ENCODE results near the gene SUGCT. TPM values are rescaled to one million over a fixed set of nuclear protein-coding genes. Genes with fewer than 3 reads are reported as not detected.

The SUGCT gene
- total RNA-seq, 2 experiments from 2014 or later = not detected

DNA sequence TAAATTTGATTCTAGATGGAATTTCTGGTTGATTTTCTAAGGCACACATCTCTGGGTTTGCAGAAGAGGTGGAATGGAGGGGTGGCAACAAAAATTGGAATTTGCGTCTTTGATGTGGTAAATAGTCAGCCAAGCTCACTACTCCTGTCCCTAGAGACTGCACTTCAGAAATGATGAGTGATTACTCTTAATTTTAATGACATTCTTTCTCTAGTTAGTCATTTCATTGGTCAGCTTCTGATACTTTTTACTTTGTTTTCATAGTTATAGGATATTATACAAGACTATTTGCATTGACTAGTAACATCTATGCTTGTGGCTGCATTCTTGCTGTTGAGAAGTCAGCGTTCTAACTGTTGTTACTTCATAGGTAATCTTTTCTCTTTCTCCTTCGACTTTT lies 658.3 kb downstream of the SUGCT start:
- DNase-seq (ENCODE audit: low spot score) = no peak
- Histone ChIP-seq H3K27ac (ENCODE audit: low read depth, low read length, poor library complexity, severe bottlenecking) (no peak overlapping the region), H3K4me1 (ENCODE audit: insufficient read depth, low read length, poor library complexity, severe bottlenecking) (no peaks in the 10 kb centered on the region), H3K9me2 (ENCODE audit: insufficient read depth, low read length) (no peaks in the 10 kb centered on the region), H3K4me2 (ENCODE audit: low read length) (no peak overlapping the region), H3K79me2 (ENCODE audit: insufficient read depth, low read depth, low read length) (no peaks in the 10 kb centered on the region), H3K36me3 (ENCODE audit: insufficient read depth, low read length) (no peaks in the 10 kb centered on the region; the same call in 1 of the 2 replicates), H2AFZ (ENCODE audit: low read length) (no peak overlapping the region), H3K4me3 (ENCODE audit: low read depth, low read length, poor library complexity, severe bottlenecking) (no peak overlapping the region), H3K9me3 (ENCODE audit: low read length) (peaks cover 9% of the 10 kb centered on the region; the same call in 1 of the 2 replicates), H4K20me1 (ENCODE audit: insufficient read depth, low read length) (no peaks in the 10 kb centered on the region)
- ChIA-PET POLR2A (no interaction called here), CTCF (ENCODE audit: unreplicated experiment) (no interaction called here)
- BruUV-seq (replicated peaks) = no TSS peak
- no peak for TF ChIP-seq EZH2phosphoT487 (IDR thresholded peaks at IDR 0.05; ENCODE audit: borderline replicate concordance, low read depth, low read length)
- TF ChIP-seq, protein P1, sequence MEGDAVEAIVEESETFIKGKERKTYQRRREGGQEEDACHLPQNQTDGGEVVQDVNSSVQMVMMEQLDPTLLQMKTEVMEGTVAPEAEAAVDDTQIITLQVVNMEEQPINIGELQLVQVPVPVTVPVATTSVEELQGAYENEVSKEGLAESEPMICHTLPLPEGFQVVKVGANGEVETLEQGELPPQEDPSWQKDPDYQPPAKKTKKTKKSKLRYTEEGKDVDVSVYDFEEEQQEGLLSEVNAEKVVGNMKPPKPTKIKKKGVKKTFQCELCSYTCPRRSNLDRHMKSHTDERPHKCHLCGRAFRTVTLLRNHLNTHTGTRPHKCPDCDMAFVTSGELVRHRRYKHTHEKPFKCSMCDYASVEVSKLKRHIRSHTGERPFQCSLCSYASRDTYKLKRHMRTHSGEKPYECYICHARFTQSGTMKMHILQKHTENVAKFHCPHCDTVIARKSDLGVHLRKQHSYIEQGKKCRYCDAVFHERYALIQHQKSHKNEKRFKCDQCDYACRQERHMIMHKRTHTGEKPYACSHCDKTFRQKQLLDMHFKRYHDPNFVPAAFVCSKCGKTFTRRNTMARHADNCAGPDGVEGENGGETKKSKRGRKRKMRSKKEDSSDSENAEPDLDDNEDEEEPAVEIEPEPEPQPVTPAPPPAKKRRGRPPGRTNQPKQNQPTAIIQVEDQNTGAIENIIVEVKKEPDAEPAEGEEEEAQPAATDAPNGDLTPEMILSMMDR (conservative IDR thresholded peaks at IDR 0.05; ENCODE audit: low read length) = no peak
- intact Hi-C loops (cut with micrococcal nuclease; ENCODE audit: unreplicated experiment) = no loop called here

DNA sequence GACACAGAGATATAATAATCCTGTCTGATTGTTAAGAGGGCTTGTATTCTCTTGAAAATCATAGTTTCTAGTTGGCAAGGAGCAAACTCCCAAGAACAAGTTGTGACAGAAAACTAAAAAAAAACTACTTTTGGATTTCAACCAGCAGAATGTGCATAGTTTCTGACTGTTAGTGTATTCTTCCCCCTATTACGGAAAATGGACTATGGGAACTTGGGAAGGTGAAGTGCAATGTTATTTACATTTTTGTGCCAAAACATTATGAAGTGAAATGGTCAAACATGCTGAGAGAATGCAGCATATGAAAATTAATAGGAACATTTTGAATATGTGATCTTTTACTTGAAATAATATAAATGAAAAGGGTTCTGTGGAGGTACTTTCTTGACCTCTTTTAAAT lies 660.8 kb downstream of the SUGCT start:
- POLR2A ChIA-PET = interaction anchor here (1.1 to 1.3 kb wide), 2 partner anchors 13 to 18 kb away, joined by 4 read pairs; no protein-coding TSS in a partner anchor

DNA sequence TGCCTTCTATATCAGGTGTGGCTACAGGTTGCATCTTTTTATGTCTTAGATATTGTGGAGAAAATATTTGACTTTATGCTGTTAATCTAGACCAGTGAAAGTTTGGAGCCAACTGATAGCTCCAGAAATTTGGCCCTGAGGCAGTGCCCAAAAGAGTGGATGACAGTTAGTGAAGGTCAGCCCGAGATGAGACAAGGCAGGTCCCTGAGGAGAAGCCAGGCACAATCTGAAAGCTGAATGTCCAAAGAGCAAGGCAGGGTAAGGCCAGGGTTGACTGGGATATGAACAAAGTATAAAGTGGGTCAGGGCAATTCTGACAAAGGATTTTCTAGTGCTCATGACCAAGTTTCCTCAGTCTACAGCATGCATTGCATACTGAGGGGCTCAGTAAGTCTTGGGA lies 661.9 kb downstream of the SUGCT start:
- Histone ChIP-seq H3K36me3 (ENCODE audit: insufficient read depth, low read length) (no peaks in the 10 kb centered on the region), H3K4me1 (ENCODE audit: insufficient read depth, low read length, poor library complexity, severe bottlenecking) (peaks cover 12% of the 10 kb centered on the region), H4K20me1 (ENCODE audit: insufficient read depth, low read length) (no peaks in the 10 kb centered on the region), H3K4me2 (ENCODE audit: low read length) (no peak overlapping the region), H3K27ac (ENCODE audit: low read depth, low read length, poor library complexity, severe bottlenecking) (no peak overlapping the region), H3K9me3 (ENCODE audit: low read length) (no peaks in the 10 kb centered on the region), H3K4me3 (ENCODE audit: low read depth, low read length, poor library complexity, severe bottlenecking) (no peak overlapping the region), H3K9me2 (ENCODE audit: insufficient read depth, low read length) (no peaks in the 10 kb centered on the region), H2AFZ (ENCODE audit: low read length) (no peak overlapping the region), H3K79me2 (ENCODE audit: insufficient read depth, low read depth, low read length) (no peaks in the 10 kb centered on the region)
- intact Hi-C loops (cut with micrococcal nuclease; ENCODE audit: unreplicated experiment) = no loop called here
- no peak for TF ChIP-seq EZH2phosphoT487 (IDR thresholded peaks at IDR 0.05; ENCODE audit: borderline replicate concordance, low read depth, low read length)
- TF ChIP-seq, protein P1 (conservative IDR thresholded peaks at IDR 0.05; ENCODE audit: low read length) = no peak
- no TSS peak for BruUV-seq (replicated peaks)
- no peak for DNase-seq (ENCODE audit: low spot score)
- POLR2A ChIA-PET = interaction anchor here (0.6 to 1.3 kb wide), 5 partner anchors 12 to 1721 kb away, joined by 3 to 4 read pairs (median 4); no protein-coding TSS in a partner anchor
- CTCF ChIA-PET (ENCODE audit: unreplicated experiment) = no interaction called here

More for the DNA sequence above, 660.8 kb downstream of the SUGCT start:
- Histone ChIP-seq H3K36me3 (ENCODE audit: insufficient read depth, low read length) (no peaks in the 10 kb centered on the region; the same call in 1 of the 2 replicates), H3K4me2 (ENCODE audit: low read length) (no peak overlapping the region), H3K27ac (ENCODE audit: low read depth, low read length, poor library complexity, severe bottlenecking) (no peak overlapping the region), H3K4me3 (ENCODE audit: low read depth, low read length, poor library complexity, severe bottlenecking) (no peak overlapping the region), H2AFZ (ENCODE audit: low read length) (no peak overlapping the region), H3K4me1 (ENCODE audit: insufficient read depth, low read length, poor library complexity, severe bottlenecking) (peaks cover under 1% of the 10 kb centered on the region), H3K79me2 (ENCODE audit: insufficient read depth, low read depth, low read length) (no peaks in the 10 kb centered on the region), H3K9me3 (ENCODE audit: low read length) (peaks cover under 1% of the 10 kb centered on the region; the same call in 1 of the 2 replicates), H3K9me2 (ENCODE audit: insufficient read depth, low read length) (no peaks in the 10 kb centered on the region), H4K20me1 (ENCODE audit: insufficient read depth, low read length) (no peaks in the 10 kb centered on the region)
- CTCF ChIA-PET (ENCODE audit: unreplicated experiment) = no interaction called here
- DNase-seq (ENCODE audit: low spot score) = no peak
- TF ChIP-seq, protein P1 (conservative IDR thresholded peaks at IDR 0.05; ENCODE audit: low read length) = no peak
- no peak for TF ChIP-seq EZH2phosphoT487 (IDR thresholded peaks at IDR 0.05; ENCODE audit: borderline replicate concordance, low read depth, low read length)
- no TSS peak for BruUV-seq (replicated peaks)
- intact Hi-C loops (cut with micrococcal nuclease; ENCODE audit: unreplicated experiment) = no loop called here

Measured in OCI-LY7 (cell line).